HEK293 (cell line): Measurements from ENCODE around the gene ZNF865.
A peak's percentile ranks its signal among the peaks of the same experiment; 100 is the strongest.

Experiments used
- BCL11B ChIP-seq: fragments of 450-650 bp; formaldehyde crosslinking; IDR thresholded peaks from 2 replicates; pipeline ENCODE4 v1.5.1; 2016; ENCODE audit warnings: low read depth, missing biosample characterization, missing genetic modification characterization
- KLF10 ChIP-seq: fragments of 450-650 bp; IDR thresholded peaks from 2 replicates; pipeline ENCODE4 v1.5.1; 2018; ENCODE audit warnings: missing biosample characterization, mild to moderate bottlenecking, missing genetic modification characterization
- MEIS1 ChIP-seq: sonication (generic); formaldehyde crosslinking; IDR thresholded peaks from 2 replicates; pipeline ENCODE4 v1.8.1; 2022; ENCODE audit warnings: missing genetic modification reagents, mild to moderate bottlenecking, borderline replicate concordance
- OSR2 ChIP-seq: fragments of 450-650 bp; formaldehyde crosslinking; IDR thresholded peaks from 2 replicates; pipeline ENCODE4 v1.5.1; 2016; ENCODE audit warnings: missing biosample characterization, missing genetic modification characterization
- SALL2 ChIP-seq: fragments of 450-650 bp; formaldehyde crosslinking; IDR thresholded peaks from 2 replicates; pipeline ENCODE4 v1.5.0; 2017; ENCODE audit warnings: missing biosample characterization, mild to moderate bottlenecking, missing genetic modification characterization, borderline replicate concordance
- TCF7L2 ChIP-seq: IDR thresholded peaks from 2 replicates; pipeline ENCODE4 v1.6.1; 2011; ENCODE audit warnings: low read depth, mild to moderate bottlenecking, inconsistent platforms, low read length, moderate library complexity, borderline replicate concordance
- ZBTB17 ChIP-seq: fragments of 450-650 bp; formaldehyde crosslinking; IDR thresholded peaks from 2 replicates; pipeline ENCODE4 v1.5.1; 2016; ENCODE audit warnings: missing biosample characterization, missing genetic modification characterization
- ZFHX2 ChIP-seq: fragments of 450-650 bp; formaldehyde crosslinking; conservative IDR thresholded peaks from 2 replicates; pipeline ENCODE4 v1.5.1; 2016; ENCODE audit warnings: missing biosample characterization, missing genetic modification characterization
- ZFP41 ChIP-seq: fragments of 450-650 bp; formaldehyde crosslinking; IDR thresholded peaks from 2 replicates; pipeline ENCODE4 v1.5.1; 2016; ENCODE audit warnings: missing biosample characterization, missing genetic modification characterization, borderline replicate concordance
- ZFP69B ChIP-seq: fragments of 450-650 bp; formaldehyde crosslinking; IDR thresholded peaks from 2 replicates; pipeline ENCODE4 v1.5.1; 2016; ENCODE audit warnings: missing biosample characterization, missing genetic modification characterization
- ZIC2 ChIP-seq: fragments of 450-650 bp; formaldehyde crosslinking; IDR thresholded peaks from 2 replicates; pipeline ENCODE4 v1.5.1; 2016; ENCODE audit warnings: missing biosample characterization, missing genetic modification characterization
- ZNF133 ChIP-seq: fragments of 450-650 bp; formaldehyde crosslinking; IDR thresholded peaks from 2 replicates; pipeline ENCODE4 v1.5.1; 2016; ENCODE audit warnings: missing biosample characterization, missing genetic modification characterization
- ZNF169 ChIP-seq: fragments of 450-650 bp; formaldehyde crosslinking; IDR thresholded peaks from 2 replicates; pipeline ENCODE4 v1.5.1; 2016; ENCODE audit warnings: missing biosample characterization, missing genetic modification characterization
- ZNF175 ChIP-seq: fragments of 450-650 bp; formaldehyde crosslinking; IDR thresholded peaks from 2 replicates; pipeline ENCODE4 v1.5.1; 2016; ENCODE audit warnings: missing biosample characterization, missing genetic modification characterization
- ZNF24 ChIP-seq: fragments of 450-650 bp; formaldehyde crosslinking; IDR thresholded peaks from 2 replicates; pipeline ENCODE4 v1.5.1; 2016; ENCODE audit warnings: missing biosample characterization, missing genetic modification characterization
- ZNF266 ChIP-seq: fragments of 450-650 bp; formaldehyde crosslinking; IDR thresholded peaks from 2 replicates; pipeline ENCODE4 v1.5.1; 2016; ENCODE audit warnings: missing biosample characterization, missing genetic modification characterization, low read depth
- ZNF302 ChIP-seq: fragments of 450-650 bp; formaldehyde crosslinking; IDR thresholded peaks from 2 replicates; pipeline ENCODE4 v1.5.1; 2016; ENCODE audit warnings: missing biosample characterization, missing genetic modification characterization, low read depth
- ZNF311 ChIP-seq: fragments of 450-650 bp; formaldehyde crosslinking; IDR thresholded peaks from 2 replicates; pipeline ENCODE4 v1.5.1; 2017; ENCODE audit warnings: missing biosample characterization, missing genetic modification characterization, borderline replicate concordance
- ZNF548 ChIP-seq: fragments of 450-650 bp; formaldehyde crosslinking; IDR thresholded peaks from 2 replicates; pipeline ENCODE4 v1.5.1; 2016; ENCODE audit warnings: missing biosample characterization, missing genetic modification characterization
- ZNF549 ChIP-seq: fragments of 450-650 bp; IDR thresholded peaks from 2 replicates; pipeline ENCODE4 v1.5.1; 2018; ENCODE audit warnings: missing biosample characterization, missing genetic modification characterization, mild to moderate bottlenecking, inconsistent platforms, moderate library complexity
- ZNF580 ChIP-seq: fragments of 450-650 bp; formaldehyde crosslinking; IDR thresholded peaks from 2 replicates; pipeline ENCODE4 v1.5.1; 2016; ENCODE audit warnings: missing biosample characterization, missing genetic modification characterization
- ZNF664 ChIP-seq: fragments of 450-650 bp; formaldehyde crosslinking; IDR thresholded peaks from 2 replicates; pipeline ENCODE4 v1.5.1; 2016; ENCODE audit warnings: missing biosample characterization, missing genetic modification characterization
- ZNF768 ChIP-seq: fragments of 450-650 bp; formaldehyde crosslinking; IDR thresholded peaks from 2 replicates; pipeline ENCODE4 v1.5.1; 2018; ENCODE audit warnings: missing biosample characterization, mild to moderate bottlenecking, missing genetic modification characterization
- ZSCAN30 ChIP-seq: fragments of 450-650 bp; IDR thresholded peaks from 2 replicates; pipeline ENCODE4 v1.5.1; 2018; ENCODE audit warnings: missing biosample characterization, mild to moderate bottlenecking, missing genetic modification characterization, moderate library complexity
- TF ChIP-seq, protein P1 (sequence below): fragments of 450-650 bp; formaldehyde crosslinking; IDR thresholded peaks from 2 replicates; pipeline ENCODE4 v1.5.1; 2016; ENCODE audit warnings: missing biosample characterization, missing genetic modification characterization
- TF ChIP-seq, protein P2 (sequence below): fragments of 450-650 bp; formaldehyde crosslinking; IDR thresholded peaks from 2 replicates; pipeline ENCODE4 v1.5.1; 2016; ENCODE audit warnings: missing biosample characterization, missing genetic modification characterization, low read depth
- TF ChIP-seq, protein P3 (sequence below): fragments of 450-650 bp; formaldehyde crosslinking; IDR thresholded peaks from 2 replicates; pipeline ENCODE4 v1.5.1; 2016; ENCODE audit warnings: missing biosample characterization, missing genetic modification characterization, borderline replicate concordance
- TF ChIP-seq, protein P4 (sequence below): fragments of 450-650 bp; formaldehyde crosslinking; conservative IDR thresholded peaks from 2 replicates; pipeline ENCODE4 v1.5.1; 2016; ENCODE audit warnings: low read depth, missing biosample characterization, missing genetic modification characterization

The ZNF865 gene

GRCh38 chr19:55599842-55600661, 5.4 kb upstream of the ZNF865 start, which contains the start of gene ZNF524 (continued):
- no peak for TF ChIP-seq ZNF549 (tag by site-specific recombination)
- TF ChIP-seq ZNF133, result no peak
- TF ChIP-seq OSR2 (tag by site-specific recombination), result peak; percentile 50; the same call in 1 of the 2 replicates
- TF ChIP-seq ZNF266 (tag by site-specific recombination), result no peak
- TF ChIP-seq ZIC2 (tag by site-specific recombination), result no peak
- peak; percentile 55; the same call in 1 of the 2 replicates for TF ChIP-seq ZSCAN30 (tag by site-specific recombination)
- TF ChIP-seq, protein P1, sequence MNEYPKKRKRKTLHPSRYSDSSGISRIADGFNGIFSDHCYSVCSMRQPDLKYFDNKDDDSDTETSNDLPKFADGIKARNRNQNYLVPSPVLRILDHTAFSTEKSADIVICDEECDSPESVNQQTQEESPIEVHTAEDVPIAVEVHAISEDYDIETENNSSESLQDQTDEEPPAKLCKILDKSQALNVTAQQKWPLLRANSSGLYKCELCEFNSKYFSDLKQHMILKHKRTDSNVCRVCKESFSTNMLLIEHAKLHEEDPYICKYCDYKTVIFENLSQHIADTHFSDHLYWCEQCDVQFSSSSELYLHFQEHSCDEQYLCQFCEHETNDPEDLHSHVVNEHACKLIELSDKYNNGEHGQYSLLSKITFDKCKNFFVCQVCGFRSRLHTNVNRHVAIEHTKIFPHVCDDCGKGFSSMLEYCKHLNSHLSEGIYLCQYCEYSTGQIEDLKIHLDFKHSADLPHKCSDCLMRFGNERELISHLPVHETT, result no peak; the same call in 1 of the 2 replicates
- no peak for TF ChIP-seq SALL2 (tag by site-specific recombination)
- no peak for TF ChIP-seq ZNF302 (tag by site-specific recombination)
- no peak for TF ChIP-seq ZNF311 (tag by site-specific recombination)
- no peak for TF ChIP-seq ZFHX2 (tag by site-specific recombination)
- TF ChIP-seq ZNF24 (tag by site-specific recombination), result peak; percentile 38; the same call in 1 of the 2 replicates
- TF ChIP-seq, protein P2, sequence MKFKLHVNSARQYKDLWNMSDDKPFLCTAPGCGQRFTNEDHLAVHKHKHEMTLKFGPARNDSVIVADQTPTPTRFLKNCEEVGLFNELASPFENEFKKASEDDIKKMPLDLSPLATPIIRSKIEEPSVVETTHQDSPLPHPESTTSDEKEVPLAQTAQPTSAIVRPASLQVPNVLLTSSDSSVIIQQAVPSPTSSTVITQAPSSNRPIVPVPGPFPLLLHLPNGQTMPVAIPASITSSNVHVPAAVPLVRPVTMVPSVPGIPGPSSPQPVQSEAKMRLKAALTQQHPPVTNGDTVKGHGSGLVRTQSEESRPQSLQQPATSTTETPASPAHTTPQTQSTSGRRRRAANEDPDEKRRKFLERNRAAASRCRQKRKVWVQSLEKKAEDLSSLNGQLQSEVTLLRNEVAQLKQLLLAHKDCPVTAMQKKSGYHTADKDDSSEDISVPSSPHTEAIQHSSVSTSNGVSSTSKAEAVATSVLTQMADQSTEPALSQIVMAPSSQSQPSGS (tag by site-specific recombination), result no peak
- TF ChIP-seq, protein P3, sequence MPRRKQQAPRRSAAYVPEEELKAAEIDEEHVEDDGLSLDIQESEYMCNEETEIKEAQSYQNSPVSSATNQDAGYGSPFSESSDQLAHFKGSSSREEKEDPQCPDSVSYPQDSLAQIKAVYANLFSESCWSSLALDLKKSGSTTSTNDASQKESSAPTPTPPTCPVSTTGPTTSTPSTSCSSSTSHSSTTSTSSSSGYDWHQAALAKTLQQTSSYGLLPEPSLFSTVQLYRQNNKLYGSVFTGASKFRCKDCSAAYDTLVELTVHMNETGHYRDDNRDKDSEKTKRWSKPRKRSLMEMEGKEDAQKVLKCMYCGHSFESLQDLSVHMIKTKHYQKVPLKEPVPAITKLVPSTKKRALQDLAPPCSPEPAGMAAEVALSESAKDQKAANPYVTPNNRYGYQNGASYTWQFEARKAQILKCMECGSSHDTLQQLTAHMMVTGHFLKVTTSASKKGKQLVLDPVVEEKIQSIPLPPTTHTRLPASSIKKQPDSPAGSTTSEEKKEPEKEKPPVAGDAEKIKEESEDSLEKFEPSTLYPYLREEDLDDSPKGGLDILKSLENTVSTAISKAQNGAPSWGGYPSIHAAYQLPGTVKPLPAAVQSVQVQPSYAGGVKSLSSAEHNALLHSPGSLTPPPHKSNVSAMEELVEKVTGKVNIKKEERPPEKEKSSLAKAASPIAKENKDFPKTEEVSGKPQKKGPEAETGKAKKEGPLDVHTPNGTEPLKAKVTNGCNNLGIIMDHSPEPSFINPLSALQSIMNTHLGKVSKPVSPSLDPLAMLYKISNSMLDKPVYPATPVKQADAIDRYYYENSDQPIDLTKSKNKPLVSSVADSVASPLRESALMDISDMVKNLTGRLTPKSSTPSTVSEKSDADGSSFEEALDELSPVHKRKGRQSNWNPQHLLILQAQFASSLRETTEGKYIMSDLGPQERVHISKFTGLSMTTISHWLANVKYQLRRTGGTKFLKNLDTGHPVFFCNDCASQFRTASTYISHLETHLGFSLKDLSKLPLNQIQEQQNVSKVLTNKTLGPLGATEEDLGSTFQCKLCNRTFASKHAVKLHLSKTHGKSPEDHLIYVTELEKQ (tag by site-specific recombination), result no peak
- no peak for TF ChIP-seq BCL11B (tag by site-specific recombination)
- peak; percentile 82 for TF ChIP-seq ZNF580 (tag by site-specific recombination)
- TF ChIP-seq ZNF175 (tag by site-specific recombination), result no peak
- no peak for TF ChIP-seq ZNF664 (tag by site-specific recombination)
- no peak for TF ChIP-seq ZNF548
- TF ChIP-seq ZNF169 (tag by site-specific recombination), result 0 out of 2 replicates have a peak, but pooled peaks have one; percentile 53
- TF ChIP-seq TCF7L2, result no peak
- TF ChIP-seq MEIS1 (CRISPR knock-in tag), result no peak
- peak; percentile 63; the same call in 1 of the 2 replicates for TF ChIP-seq ZFP69B (tag by site-specific recombination)
- peak; percentile 97 for TF ChIP-seq ZBTB17
- no peak for TF ChIP-seq ZNF768 (tag by site-specific recombination)
- TF ChIP-seq, protein P4, sequence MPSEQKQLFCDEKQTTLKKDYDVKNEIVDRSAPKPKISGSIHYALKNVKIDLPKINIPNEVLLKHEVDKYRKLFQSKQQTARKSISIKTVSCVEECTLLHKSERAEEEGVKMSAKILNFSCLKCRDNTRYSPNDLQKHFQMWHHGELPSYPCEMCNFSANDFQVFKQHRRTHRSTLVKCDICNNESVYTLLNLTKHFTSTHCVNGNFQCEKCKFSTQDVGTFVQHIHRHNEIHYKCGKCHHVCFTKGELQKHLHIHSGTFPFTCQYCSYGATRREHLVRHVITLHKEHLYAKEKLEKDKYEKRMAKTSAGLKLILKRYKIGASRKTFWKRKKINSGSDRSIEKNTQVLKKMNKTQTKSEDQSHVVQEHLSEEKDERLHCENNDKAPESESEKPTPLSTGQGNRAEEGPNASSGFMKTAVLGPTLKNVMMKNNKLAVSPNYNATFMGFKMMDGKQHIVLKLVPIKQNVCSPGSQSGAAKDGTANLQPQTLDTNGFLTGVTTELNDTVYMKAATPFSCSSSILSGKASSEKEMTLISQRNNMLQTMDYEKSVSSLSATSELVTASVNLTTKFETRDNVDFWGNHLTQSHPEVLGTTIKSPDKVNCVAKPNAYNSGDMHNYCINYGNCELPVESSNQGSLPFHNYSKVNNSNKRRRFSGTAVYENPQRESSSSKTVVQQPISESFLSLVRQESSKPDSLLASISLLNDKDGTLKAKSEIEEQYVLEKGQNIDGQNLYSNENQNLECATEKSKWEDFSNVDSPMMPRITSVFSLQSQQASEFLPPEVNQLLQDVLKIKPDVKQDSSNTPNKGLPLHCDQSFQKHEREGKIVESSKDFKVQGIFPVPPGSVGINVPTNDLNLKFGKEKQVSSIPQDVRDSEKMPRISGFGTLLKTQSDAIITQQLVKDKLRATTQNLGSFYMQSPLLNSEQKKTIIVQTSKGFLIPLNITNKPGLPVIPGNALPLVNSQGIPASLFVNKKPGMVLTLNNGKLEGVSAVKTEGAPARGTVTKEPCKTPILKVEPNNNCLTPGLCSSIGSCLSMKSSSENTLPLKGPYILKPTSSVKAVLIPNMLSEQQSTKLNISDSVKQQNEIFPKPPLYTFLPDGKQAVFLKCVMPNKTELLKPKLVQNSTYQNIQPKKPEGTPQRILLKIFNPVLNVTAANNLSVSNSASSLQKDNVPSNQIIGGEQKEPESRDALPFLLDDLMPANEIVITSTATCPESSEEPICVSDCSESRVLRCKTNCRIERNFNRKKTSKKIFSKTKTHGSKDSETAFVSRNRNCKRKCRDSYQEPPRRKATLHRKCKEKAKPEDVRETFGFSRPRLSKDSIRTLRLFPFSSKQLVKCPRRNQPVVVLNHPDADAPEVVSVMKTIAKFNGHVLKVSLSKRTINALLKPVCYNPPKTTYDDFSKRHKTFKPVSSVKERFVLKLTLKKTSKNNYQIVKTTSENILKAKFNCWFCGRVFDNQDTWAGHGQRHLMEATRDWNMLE (tag by site-specific recombination), result no peak; the same call in 1 of the 2 replicates
- no peak for TF ChIP-seq ZFP41 (tag by site-specific recombination)
- TF ChIP-seq KLF10 (tag by site-specific recombination), result peak; percentile 65
